ENCODE measurements around the gene FGF19.

Gene FGF19

DNA sequence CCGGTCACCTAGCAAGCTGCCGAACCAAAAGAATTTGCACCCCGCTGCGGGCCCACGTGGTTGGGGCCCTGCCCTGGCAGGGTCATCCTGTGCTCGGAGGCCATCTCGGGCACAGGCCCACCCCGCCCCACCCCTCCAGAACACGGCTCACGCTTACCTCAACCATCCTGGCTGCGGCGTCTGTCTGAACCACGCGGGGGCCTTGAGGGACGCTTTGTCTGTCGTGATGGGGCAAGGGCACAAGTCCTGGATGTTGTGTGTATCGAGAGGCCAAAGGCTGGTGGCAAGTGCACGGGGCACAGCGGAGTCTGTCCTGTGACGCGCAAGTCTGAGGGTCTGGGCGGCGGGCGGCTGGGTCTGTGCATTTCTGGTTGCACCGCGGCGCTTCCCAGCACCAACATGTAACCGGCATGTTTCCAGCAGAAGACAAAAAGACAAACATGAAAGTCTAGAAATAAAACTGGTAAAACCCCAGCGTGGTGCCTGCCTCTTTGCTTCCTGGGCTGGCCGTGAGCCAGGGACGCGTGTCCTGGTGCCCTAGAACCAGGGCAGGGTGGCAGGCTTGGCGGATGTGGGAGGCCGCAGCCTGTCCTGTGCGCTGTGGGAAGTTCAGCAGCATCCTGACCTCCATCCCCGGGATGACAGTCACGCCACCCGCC is 49.7 kb downstream of the FGF19 start:
- DNase-seq, result peak; percentile 74

DNA sequence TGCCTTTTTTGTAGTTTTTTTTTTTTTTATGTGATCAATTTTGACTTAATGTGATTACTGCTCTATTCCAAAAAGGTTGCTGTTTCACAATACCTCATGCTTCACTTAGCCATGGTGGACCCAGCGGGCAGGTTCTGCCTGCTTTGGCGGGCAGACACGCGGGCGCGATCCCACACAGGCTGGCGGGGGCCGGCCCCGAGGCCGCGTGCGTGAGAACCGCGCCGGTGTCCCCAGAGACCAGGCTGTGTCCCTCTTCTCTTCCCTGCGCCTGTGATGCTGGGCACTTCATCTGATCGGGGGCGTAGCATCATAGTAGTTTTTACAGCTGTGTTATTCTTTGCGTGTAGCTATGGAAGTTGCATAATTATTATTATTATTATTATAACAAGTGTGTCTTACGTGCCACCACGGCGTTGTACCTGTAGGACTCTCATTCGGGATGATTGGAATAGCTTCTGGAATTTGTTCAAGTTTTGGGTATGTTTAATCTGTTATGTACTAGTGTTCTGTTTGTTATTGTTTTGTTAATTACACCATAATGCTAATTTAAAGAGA is 50.3 kb downstream of the FGF19 start:
- DNase-seq, result no peak

DNA sequence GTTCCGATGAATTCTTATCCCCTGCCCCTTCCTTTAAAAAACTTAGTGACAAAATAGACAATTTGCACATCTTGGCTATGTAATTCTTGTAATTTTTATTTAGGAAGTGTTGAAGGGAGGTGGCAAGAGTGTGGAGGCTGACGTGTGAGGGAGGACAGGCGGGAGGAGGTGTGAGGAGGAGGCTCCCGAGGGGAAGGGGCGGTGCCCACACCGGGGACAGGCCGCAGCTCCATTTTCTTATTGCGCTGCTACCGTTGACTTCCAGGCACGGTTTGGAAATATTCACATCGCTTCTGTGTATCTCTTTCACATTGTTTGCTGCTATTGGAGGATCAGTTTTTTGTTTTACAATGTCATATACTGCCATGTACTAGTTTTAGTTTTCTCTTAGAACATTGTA is 50.8 kb downstream of the FGF19 start:
- no peak for DNase-seq

DNA sequence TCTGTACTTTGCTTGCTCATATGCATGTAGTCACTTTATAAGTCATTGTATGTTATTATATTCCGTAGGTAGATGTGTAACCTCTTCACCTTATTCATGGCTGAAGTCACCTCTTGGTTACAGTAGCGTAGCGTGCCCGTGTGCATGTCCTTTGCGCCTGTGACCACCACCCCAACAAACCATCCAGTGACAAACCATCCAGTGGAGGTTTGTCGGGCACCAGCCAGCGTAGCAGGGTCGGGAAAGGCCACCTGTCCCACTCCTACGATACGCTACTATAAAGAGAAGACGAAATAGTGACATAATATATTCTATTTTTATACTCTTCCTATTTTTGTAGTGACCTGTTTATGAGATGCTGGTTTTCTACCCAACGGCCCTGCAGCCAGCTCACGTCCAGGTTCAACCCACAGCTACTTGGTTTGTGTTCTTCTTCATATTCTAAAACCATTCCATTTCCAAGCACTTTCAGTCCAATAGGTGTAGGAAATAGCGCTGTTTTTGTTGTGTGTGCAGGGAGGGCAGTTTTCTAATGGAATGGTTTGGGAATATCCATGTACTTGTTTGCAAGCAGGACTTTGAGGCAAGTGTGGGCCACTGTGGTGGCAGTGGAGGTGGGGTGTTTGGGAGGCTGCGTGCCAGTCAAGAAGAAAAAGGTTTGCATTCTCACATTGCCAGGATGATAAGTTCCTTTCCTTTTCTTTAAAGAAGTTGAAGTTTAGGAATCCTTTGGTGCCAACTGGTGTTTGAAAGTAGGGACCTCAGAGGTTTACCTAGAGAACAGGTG is 51.8 kb downstream of the FGF19 start:
- DNase-seq, result no peak

DNA sequence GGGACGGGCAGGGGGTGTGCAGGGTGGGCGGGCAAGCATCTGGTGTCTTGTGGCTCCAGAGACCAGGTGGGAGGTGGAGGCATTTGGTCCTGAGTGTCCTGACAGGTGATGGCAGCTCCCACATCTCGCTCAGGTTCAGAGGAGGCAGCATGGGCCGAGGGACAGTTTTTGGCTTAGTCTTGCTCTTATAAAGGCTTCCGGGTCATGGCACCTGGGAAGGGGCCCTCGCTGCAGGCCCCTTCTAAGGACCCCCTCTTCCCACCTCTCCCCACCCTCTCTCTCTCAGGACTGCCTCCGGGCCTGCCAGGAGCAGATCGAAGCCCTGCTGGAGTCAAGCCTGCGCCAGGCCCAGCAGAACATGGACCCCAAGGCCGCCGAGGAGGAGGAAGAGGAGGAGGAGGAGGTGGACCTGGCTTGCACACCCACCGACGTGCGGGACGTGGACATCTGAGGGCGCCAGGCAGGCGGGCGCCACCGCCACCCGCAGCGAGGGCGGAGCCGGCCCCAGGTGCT is 52.9 kb downstream of the FGF19 start:
- DNase-seq, result no peak

DNA sequence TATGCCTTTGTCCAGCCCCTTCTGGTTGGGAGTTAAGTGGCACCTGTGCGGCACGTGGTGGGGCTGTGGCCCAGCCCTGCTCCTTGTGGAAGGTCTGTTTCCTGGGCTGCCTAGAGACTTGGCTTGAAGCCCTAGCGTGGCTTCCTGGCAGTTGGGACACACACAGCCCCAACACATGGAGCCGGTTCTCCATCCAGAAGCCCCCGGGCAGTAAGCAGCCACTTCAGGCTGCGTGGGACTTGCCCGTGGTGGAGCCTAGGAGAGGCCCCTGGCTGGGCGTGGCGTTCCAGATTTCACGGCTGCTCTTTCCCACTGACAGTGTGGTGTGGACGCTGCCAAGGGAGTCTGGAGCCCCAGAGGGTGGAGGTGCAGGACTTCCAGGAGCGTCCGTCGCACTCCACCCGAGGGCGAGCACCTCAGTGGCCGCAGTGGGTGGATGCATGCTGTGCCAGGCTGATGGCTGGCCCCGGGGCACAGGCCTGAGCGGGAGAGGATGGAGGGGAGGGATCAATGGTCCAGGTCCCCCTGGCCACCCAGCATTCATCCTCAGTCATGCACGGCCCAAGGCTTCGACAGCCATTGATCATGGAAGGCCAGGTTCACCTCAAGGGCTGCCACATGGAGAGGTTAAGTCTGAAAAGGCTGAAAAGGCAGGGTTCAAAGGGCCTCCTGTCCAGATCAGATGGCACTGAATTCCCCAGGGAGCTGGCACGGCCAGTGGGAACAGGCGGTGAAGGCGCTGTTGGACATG is 53.6 kb downstream of the FGF19 start:
- DNase-seq, result peak; percentile 7

DNA sequence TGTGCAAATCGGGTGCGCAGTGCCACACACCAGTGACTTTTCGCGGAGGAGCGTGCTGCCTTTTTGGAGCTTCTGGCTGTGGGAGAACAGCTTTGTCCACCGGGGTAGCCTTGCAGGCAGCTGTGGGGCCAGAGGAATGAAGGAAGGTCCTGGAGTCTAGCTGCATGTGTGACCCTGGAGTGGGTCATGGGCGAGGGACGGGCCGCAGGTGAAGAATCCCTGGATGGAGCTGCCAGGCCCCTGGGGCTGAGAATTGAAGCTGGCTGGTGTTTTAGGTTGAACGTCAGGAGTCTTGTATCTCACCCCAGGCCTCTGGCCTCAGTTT is 54.3 kb downstream of the FGF19 start:
- no peak for DNase-seq

DNA sequence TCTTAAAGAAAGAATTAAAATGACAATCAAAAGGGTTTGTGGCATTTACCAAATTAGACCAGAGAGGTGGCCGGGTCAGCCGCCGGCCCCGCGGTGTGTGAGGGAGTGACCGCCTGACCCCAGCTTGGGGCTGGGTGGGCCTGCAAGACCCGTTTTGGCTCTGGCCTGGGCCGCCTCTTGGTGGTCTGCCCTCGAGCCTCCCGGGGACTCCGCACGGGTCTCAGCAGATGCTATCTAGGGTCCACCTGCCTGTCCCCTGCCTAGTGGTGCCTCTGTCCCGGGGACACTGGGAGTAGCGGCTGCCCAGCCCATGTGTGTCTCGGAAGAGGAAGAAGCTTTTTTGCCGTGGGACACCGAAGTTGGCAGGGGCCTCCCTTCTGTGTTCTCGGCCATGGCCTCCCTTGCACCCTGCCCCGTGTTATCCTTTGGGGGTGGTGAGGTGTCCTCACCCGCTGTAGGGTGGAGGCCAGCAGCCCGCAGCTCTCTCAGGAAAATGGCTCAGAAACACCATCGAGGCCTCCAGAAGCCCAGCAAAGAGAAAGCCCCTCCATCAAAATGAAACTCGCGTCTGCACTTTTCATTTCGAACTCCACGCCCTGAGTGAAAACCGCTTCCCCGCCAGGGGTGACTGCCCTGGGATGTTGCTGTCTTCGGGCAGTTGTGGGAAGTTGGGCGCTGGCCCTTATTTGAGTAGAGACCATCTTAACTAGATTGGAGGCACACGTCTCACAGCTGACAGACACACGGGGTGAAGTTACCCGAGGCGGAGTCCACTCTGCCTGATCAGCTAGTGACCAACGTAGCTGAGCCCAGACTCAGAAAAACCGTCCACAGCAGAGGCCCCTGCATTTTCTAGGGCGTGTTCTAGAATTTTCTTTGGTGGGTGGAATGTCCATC is 54.9 kb downstream of the FGF19 start:
- no peak for DNase-seq

Measured in NCI-H69 (cell line).